H1 (cell line): ENCODE data around the gene GAPDHS. TPM values are rescaled to one million over a fixed set of nuclear protein-coding genes. Genes with fewer than 3 reads are reported as not detected.

Experiments used
- ASH2L ChIP-seq: fragments of 200-600, 300-600 bp; sonication (generic); IDR thresholded peaks from one replicate; pipeline ENCODE4 v1.7.1; 2017; ENCODE audit warnings: low read length
- CHD2 ChIP-seq: IDR thresholded peaks from 2 replicates; pipeline ENCODE4 v1.6.1; 2012; ENCODE audit warnings: low read length, improper control_type of control experiment
- EGR1 ChIP-seq: IDR thresholded peaks from 2 replicates; pipeline ENCODE4 v1.6.1; 2011; ENCODE audit warnings: low read depth, low read length, borderline replicate concordance
- GTF2F1 ChIP-seq: IDR thresholded peaks from 2 replicates; pipeline ENCODE4 v1.6.1; 2012; ENCODE audit warnings: low read depth, low read length, improper control_type of control experiment, borderline replicate concordance
- POLR2AphosphoS5 ChIP-seq: IDR thresholded peaks from 2 replicates; pipeline ENCODE4 v1.6.1; 2011; ENCODE audit warnings: low read depth, low read length
- RNF2 ChIP-seq: fragments of 200-900, 300-1000 bp; sonication (generic); IDR thresholded peaks from 2 replicates; pipeline ENCODE4 v1.7.1; 2016; ENCODE audit warnings: borderline replicate concordance, low read depth, mild to moderate bottlenecking, antibody characterized with exemption, low read length; ENCODE audit not compliant: poor library complexity, severe bottlenecking; ENCODE audit errors: missing control alignments
- TAF1 ChIP-seq: IDR thresholded peaks from 2 replicates; pipeline ENCODE4 v1.6.1; 2011; ENCODE audit warnings: mild to moderate bottlenecking, low read depth, low read length
- TEAD4 ChIP-seq: IDR thresholded peaks from 2 replicates; pipeline ENCODE4 v1.6.1; 2012; ENCODE audit warnings: low read depth, low read length, inconsistent platforms, mixed read lengths
- polyA plus RNA-seq, 7 experiments: library from polyadenylated mRNA; depleted of rRNA in 3 of 7; stranded (reverse) in 5 of 7; unstranded in 2 of 7; fragments of >200 nt in 5 of 7; fragments of 200-250 nt in 2 of 7; gene quantifications; 1 replicate in 5 of 7; 2 replicates in 1 of 7; 4 replicates in 1 of 7; pipeline versions ENCODE4 v1.2.1 to v1.2.3, GENCODE V29; 2011 to 2013; ENCODE audit warnings: missing spikeins in 2 of 7, mixed read lengths in 2 of 7
- total RNA-seq: library from RNA; stranded (reverse); fragmentation: NEBNext Ultra II Directional; extraction: Animal tissue kit (Norgen Biotek cat#: 25700); gene quantifications from 2 replicates; pipeline ENCODE4 v1.2.1, GENCODE V29; 2021
- TF ChIP-seq, protein P1 (sequence below): fragments of 300-600 bp; sonication (generic); IDR thresholded peaks from 2 replicates; pipeline ENCODE4 v1.7.1; 2012; ENCODE audit warnings: low read length, moderate library complexity, mild to moderate bottlenecking, inconsistent platforms; ENCODE audit not compliant: insufficient replicate concordance

The GAPDHS gene
- total and polyA plus RNA-seq, 2 of the 8 experiments (the other 6 are each of a cell fraction or from before 2014, with no cell fraction given) = 0.26 TPM; not detected in 1

DNA sequence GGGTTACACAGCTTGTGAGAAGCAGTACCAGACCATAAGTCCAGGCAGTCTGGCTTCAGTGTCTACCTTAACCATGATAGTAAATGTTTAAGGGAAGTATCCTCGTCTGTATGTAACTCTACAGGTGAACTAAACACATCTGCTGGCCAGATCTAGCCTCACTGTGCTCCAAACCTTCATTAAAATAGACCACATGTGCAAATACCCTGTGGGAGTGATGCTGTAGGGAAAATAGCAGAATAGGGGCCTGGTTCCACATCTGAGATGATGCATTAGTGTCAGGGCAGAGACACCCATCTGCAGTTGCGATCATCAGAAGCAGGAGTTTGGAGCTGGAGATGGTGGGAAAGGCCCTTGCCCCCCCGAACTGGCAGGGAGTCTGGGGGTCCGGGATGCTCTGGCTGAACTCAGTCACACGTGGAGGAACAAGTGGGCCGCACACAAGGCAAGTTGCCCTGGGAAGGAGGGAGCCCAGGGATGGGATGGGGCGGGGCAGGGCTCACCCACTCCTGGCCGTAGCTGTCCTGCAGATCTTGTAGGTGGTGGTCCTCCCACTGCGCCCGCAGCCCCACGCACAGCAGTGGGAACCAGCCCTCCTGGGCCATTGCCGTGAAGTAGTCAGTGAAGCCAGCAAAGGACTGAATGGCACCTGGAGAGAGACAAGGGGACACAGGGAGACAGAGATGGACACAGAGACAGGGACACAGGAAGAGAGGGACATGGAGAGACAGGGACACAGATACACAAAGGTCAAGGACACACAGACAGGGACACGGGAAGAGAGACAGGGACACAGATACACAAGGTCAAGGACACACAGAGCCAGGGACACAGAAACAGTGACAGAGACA is 19.5 kb downstream of the GAPDHS start (continued):
- TF ChIP-seq, protein P1, sequence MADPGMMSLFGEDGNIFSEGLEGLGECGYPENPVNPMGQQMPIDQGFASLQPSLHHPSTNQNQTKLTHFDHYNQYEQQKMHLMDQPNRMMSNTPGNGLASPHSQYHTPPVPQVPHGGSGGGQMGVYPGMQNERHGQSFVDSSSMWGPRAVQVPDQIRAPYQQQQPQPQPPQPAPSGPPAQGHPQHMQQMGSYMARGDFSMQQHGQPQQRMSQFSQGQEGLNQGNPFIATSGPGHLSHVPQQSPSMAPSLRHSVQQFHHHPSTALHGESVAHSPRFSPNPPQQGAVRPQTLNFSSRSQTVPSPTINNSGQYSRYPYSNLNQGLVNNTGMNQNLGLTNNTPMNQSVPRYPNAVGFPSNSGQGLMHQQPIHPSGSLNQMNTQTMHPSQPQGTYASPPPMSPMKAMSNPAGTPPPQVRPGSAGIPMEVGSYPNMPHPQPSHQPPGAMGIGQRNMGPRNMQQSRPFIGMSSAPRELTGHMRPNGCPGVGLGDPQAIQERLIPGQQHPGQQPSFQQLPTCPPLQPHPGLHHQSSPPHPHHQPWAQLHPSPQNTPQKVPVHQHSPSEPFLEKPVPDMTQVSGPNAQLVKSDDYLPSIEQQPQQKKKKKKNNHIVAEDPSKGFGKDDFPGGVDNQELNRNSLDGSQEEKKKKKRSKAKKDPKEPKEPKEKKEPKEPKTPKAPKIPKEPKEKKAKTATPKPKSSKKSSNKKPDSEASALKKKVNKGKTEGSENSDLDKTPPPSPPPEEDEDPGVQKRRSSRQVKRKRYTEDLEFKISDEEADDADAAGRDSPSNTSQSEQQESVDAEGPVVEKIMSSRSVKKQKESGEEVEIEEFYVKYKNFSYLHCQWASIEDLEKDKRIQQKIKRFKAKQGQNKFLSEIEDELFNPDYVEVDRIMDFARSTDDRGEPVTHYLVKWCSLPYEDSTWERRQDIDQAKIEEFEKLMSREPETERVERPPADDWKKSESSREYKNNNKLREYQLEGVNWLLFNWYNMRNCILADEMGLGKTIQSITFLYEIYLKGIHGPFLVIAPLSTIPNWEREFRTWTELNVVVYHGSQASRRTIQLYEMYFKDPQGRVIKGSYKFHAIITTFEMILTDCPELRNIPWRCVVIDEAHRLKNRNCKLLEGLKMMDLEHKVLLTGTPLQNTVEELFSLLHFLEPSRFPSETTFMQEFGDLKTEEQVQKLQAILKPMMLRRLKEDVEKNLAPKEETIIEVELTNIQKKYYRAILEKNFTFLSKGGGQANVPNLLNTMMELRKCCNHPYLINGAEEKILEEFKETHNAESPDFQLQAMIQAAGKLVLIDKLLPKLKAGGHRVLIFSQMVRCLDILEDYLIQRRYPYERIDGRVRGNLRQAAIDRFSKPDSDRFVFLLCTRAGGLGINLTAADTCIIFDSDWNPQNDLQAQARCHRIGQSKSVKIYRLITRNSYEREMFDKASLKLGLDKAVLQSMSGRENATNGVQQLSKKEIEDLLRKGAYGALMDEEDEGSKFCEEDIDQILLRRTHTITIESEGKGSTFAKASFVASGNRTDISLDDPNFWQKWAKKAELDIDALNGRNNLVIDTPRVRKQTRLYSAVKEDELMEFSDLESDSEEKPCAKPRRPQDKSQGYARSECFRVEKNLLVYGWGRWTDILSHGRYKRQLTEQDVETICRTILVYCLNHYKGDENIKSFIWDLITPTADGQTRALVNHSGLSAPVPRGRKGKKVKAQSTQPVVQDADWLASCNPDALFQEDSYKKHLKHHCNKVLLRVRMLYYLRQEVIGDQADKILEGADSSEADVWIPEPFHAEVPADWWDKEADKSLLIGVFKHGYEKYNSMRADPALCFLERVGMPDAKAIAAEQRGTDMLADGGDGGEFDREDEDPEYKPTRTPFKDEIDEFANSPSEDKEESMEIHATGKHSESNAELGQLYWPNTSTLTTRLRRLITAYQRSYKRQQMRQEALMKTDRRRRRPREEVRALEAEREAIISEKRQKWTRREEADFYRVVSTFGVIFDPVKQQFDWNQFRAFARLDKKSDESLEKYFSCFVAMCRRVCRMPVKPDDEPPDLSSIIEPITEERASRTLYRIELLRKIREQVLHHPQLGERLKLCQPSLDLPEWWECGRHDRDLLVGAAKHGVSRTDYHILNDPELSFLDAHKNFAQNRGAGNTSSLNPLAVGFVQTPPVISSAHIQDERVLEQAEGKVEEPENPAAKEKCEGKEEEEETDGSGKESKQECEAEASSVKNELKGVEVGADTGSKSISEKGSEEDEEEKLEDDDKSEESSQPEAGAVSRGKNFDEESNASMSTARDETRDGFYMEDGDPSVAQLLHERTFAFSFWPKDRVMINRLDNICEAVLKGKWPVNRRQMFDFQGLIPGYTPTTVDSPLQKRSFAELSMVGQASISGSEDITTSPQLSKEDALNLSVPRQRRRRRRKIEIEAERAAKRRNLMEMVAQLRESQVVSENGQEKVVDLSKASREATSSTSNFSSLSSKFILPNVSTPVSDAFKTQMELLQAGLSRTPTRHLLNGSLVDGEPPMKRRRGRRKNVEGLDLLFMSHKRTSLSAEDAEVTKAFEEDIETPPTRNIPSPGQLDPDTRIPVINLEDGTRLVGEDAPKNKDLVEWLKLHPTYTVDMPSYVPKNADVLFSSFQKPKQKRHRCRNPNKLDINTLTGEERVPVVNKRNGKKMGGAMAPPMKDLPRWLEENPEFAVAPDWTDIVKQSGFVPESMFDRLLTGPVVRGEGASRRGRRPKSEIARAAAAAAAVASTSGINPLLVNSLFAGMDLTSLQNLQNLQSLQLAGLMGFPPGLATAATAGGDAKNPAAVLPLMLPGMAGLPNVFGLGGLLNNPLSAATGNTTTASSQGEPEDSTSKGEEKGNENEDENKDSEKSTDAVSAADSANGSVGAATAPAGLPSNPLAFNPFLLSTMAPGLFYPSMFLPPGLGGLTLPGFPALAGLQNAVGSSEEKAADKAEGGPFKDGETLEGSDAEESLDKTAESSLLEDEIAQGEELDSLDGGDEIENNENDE = no peak
- TF ChIP-seq ASH2L (no peak), POLR2AphosphoS5 (no peak), TAF1 (no peak), TEAD4 (no peak), RNF2 (no peak), CHD2 (no peak), EGR1 (no peak), GTF2F1 (no peak)
